Gastrocnemius medialis (tissue), 4 donors: Measurements from ENCODE around the gene JAG2.

Experiments used
- POLR2A ChIP-seq, 2 donors: fragments of 450-650 bp; IDR thresholded peaks; one replicate each; pipeline ENCODE4 v1.6.1; 2017; ENCODE audit warnings: antibody characterized with exemption in 2 of 2, mild to moderate bottlenecking in 2 of 2, moderate library complexity in 2 of 2
- TF ChIP-seq, protein P1 (sequence below), 5 experiments: fragments of 450-650 bp in 3 of 5; fragments of 200-600 bp in 2 of 5; sonication (generic) in 2 of 5; IDR thresholded peaks in 4 of 5; conservative IDR thresholded peaks in 1 of 5; 1 replicate in 4 of 5; 2 replicates in 1 of 5; pipeline ENCODE4 v1.5.1; 2016 to 2019; ENCODE audit warnings: antibody characterized with exemption in 5 of 5, mild to moderate bottlenecking in 3 of 5, moderate library complexity in 3 of 5

GRCh38 chr14:105216490-105217247 lies 48.1 kb upstream of the JAG2 start:
- TF ChIP-seq, protein P1, sequence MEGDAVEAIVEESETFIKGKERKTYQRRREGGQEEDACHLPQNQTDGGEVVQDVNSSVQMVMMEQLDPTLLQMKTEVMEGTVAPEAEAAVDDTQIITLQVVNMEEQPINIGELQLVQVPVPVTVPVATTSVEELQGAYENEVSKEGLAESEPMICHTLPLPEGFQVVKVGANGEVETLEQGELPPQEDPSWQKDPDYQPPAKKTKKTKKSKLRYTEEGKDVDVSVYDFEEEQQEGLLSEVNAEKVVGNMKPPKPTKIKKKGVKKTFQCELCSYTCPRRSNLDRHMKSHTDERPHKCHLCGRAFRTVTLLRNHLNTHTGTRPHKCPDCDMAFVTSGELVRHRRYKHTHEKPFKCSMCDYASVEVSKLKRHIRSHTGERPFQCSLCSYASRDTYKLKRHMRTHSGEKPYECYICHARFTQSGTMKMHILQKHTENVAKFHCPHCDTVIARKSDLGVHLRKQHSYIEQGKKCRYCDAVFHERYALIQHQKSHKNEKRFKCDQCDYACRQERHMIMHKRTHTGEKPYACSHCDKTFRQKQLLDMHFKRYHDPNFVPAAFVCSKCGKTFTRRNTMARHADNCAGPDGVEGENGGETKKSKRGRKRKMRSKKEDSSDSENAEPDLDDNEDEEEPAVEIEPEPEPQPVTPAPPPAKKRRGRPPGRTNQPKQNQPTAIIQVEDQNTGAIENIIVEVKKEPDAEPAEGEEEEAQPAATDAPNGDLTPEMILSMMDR (IDR thresholded peaks at IDR 0.05 in 4 of 5, conservative IDR thresholded peaks at IDR 0.05 in 1 of 5), result no peak
- no peak for TF ChIP-seq POLR2A (IDR thresholded peaks at IDR 0.05)
